ENCODE results near the gene PROX2.

DNA sequence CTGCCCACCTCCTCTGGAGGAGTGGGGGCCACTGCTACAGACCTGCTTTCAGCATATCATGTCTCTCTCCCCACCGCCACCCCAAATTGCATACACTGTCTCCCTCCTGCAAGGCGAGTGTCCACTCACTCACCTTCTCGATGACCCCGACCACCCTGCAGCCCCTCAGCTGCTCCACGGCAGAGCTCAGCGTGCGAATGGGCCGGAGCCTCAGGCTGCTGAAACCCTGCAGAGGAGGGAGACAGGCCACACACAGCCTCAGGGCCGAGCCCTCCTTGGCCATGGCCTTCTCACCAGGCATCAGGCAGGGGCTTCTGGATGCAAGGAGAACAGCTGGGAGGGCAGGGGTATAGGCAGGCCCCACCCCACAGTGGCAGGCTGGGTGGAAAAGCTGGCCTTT lies 42.4 kb upstream of the PROX2 start:
- TF ChIP-seq, protein P1, sequence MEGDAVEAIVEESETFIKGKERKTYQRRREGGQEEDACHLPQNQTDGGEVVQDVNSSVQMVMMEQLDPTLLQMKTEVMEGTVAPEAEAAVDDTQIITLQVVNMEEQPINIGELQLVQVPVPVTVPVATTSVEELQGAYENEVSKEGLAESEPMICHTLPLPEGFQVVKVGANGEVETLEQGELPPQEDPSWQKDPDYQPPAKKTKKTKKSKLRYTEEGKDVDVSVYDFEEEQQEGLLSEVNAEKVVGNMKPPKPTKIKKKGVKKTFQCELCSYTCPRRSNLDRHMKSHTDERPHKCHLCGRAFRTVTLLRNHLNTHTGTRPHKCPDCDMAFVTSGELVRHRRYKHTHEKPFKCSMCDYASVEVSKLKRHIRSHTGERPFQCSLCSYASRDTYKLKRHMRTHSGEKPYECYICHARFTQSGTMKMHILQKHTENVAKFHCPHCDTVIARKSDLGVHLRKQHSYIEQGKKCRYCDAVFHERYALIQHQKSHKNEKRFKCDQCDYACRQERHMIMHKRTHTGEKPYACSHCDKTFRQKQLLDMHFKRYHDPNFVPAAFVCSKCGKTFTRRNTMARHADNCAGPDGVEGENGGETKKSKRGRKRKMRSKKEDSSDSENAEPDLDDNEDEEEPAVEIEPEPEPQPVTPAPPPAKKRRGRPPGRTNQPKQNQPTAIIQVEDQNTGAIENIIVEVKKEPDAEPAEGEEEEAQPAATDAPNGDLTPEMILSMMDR (IDR thresholded peaks at IDR 0.05; ENCODE audit: low read depth, low read length), result no peak
- no peak for TF ChIP-seq POLR2A (IDR thresholded peaks at IDR 0.05; ENCODE audit: extremely low read depth, insufficient read length)

Measured in NB4 (cell line).